Heart left ventricle (tissue), 13 donors: ENCODE results near the gene RBM10.

Experiments used
- CTCF ChIP-seq, 12 donors: fragments of 200-600 bp; sonication (generic) in 4 of 12; IDR thresholded peaks; one replicate each; pipeline versions ENCODE4 v1.5.0 to v1.8.0; 2018 to 2022; ENCODE audit warnings: antibody characterized with exemption in 12 of 12, mild to moderate bottlenecking in 5 of 12
- POLR2A ChIP-seq, 2 donors: fragments of 450-650 bp; IDR thresholded peaks; one replicate each; pipeline ENCODE4 v1.6.1; 2017; ENCODE audit warnings: antibody characterized with exemption in 2 of 2, mild to moderate bottlenecking in 2 of 2, moderate library complexity in 2 of 2
- donor health status: ischemic (EF 13 %, LVEDD 7.1; RV severe dilation, severe dysfunction).
- donor health status: DM: no; HTN: yes; CAD: no.
- donor health status: DM: no; HTN: no; CAD: no.
- donor health status: ischemic (EF 25% LVEDD 6.9; RV normal size, moderate dysfunction).
- donor health status: ischemic (EF 25% LVEDD 5.7; RV mildly dilated, moderate dysfunction).
- donor health status: ischemic (EF 35%, LVEDD 5.7; RV mildly dilated, moderate dysfunction).
- donor health status: nonischemic (EF 11% LVEDD 7.7; RV severe dilation, severe dysfunction).
- donor health status: DM: yes; HTN: yes; CAD: no.
- donor health status: PGD.
- donor health status: ischemic (EF 29% LVEDD 5.4; RV normal size, mild dysfunction).
- donor health status: nonischemic (EF 23%, LVEDD 6.1; RV moderate dilation, normal function).

- TF ChIP-seq CTCF (IDR thresholded peaks at IDR 0.05) = no peak
- no peak for TF ChIP-seq POLR2A (IDR thresholded peaks at IDR 0.05)
Observed at GRCh38 chrX:47133493-47133892, 11.5 kb upstream of the RBM10 start.
